NCI-H526 treated with DMSO at 0.1 percent for 48 hours (cell line): Measurements from ENCODE around the gene TMEM33.

Experiments used
- DNase-seq: peaks from one replicate; lab custom pipeline; 2025; lab: John Stamatoyannopoulos, UW

Gene TMEM33

GRCh38 chr4:41999321-41999720, 64.1 kb downstream of the TMEM33 start:
- no peak for DNase-seq

GRCh38 chr4:42008011-42008786, 73.0 kb downstream of the TMEM33 start:
- no peak for DNase-seq
